NB4 (cell line): ENCODE results near the gene INO80.

Source experiments
- CTCF ChIP-seq: IDR thresholded peaks from one replicate; pipeline ENCODE4 v1.5.1; 2012; ENCODE audit warnings: low read depth, low read length
- POLR2A ChIP-seq: IDR thresholded peaks from 2 replicates; pipeline ENCODE4 v1.6.1; 2011; ENCODE audit warnings: mild to moderate bottlenecking; ENCODE audit not compliant: insufficient read length; ENCODE audit errors: extremely low read depth

DNA sequence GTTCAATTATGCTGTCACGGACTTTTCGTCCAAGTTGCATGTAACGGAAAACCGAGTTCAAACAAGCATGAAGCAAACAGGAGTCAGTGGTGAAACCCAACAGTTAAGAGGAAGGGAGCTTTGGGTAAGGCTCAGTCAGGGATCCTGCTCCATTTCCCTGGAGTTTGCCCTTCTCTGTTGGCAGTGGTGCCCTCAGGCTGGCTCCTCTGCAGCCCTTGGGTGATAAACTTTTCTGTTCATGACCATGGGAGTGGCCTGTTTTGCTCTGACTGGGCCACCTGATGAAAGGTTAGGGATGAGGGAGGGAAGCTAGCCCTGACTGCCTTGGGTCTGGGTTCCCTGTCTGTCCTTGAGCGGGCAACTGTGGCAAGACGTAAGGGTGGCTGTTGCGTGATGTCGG lies 146.7 kb downstream of the INO80 start:
- TF ChIP-seq CTCF: no peak
- TF ChIP-seq POLR2A: no peak
